Upper lobe of left lung (tissue), 6 donors: ENCODE measurements around the gene STARD5. TPM values are rescaled to one million over a fixed set of nuclear protein-coding genes. Genes with fewer than 3 reads are reported as not detected.

Experiments
- ATAC-seq, 2 donors: fragments of 200-7000 bp; cut with Tn5 transposase; one replicate each; pipeline ENCODE4 v1.9.1; 2022; ENCODE audit warnings: mild to moderate bottlenecking in 2 of 2, moderate library complexity in 2 of 2; ENCODE audit not compliant: low FRiP score in 2 of 2
- DNase-seq, 2 donors: peaks; one replicate each; pipeline ENCODE4 v3.0.0-alpha.2; 2019 to 2020
- H3K27ac ChIP-seq, 4 donors: fragments of 200-600 bp; sonication (generic); one replicate each; pipeline ENCODE4 v1.5.1; 2016 to 2019
- H3K27me3 ChIP-seq, 4 donors: fragments of 200-600 bp; sonication (generic); one replicate each; pipeline ENCODE4 v1.5.1; 2017 to 2019
- H3K36me3 ChIP-seq, 4 donors: fragments of 200-600 bp; sonication (generic); one replicate each; pipeline ENCODE4 v1.5.1; 2016 to 2019
- H3K4me1 ChIP-seq, 4 donors: fragments of 200-600 bp; sonication (generic); one replicate each; pipeline ENCODE4 v1.5.1; 2018 to 2019
- H3K4me3 ChIP-seq, 4 donors: fragments of 200-600 bp; sonication (generic); one replicate each; pipeline ENCODE4 v1.5.1; 2017 to 2019; ENCODE audit warnings: mild to moderate bottlenecking in 2 of 4, moderate library complexity in 1 of 4
- H3K9me3 ChIP-seq, 4 donors: fragments of 200-600 bp; sonication (generic); one replicate each; pipeline ENCODE4 v1.5.1; 2018 to 2019
- CTCF ChIP-seq, 6 experiments: fragments of 450-650 bp in 4 of 6; fragments of 200-600 bp in 2 of 6; sonication (generic) in 2 of 6; IDR thresholded peaks; one replicate each; pipeline ENCODE4 v1.5.1; 2016 to 2019; ENCODE audit warnings: antibody characterized with exemption in 6 of 6
- EP300 ChIP-seq, 4 donors: sonication (generic); formaldehyde crosslinking; IDR thresholded peaks; one replicate each; pipeline ENCODE4 v1.5.1; 2017; ENCODE audit warnings: antibody characterized with exemption in 4 of 4, control low read depth in 2 of 4
- POLR2A ChIP-seq, 4 donors: fragments of 450-650 bp; IDR thresholded peaks; one replicate each; pipeline ENCODE4 v1.5.1; 2016 to 2017; ENCODE audit warnings: antibody characterized with exemption in 4 of 4, mild to moderate bottlenecking in 2 of 4
- POLR2AphosphoS5 ChIP-seq, 2 donors: sonication (generic); formaldehyde crosslinking; IDR thresholded peaks; one replicate each; pipeline ENCODE4 v1.5.1; 2017; ENCODE audit warnings: antibody characterized with exemption in 2 of 2
- WGBS, 2 donors: methylation state at CpG; one replicate each; pipeline ENCODE4 v1.1.5; 2017 to 2018; 5-methylcytosine and 5-hydroxymethylcytosine counted together
- total RNA-seq, 6 donors: library from RNA; depleted of rRNA in 4 of 6; stranded (reverse); fragments of >200 nt in 4 of 6; gene quantifications; one replicate each; pipeline versions ENCODE4 v1.1.0 to v1.2.1, GENCODE V29; 2016 to 2021
- donor health status: DM: no; HTN: no; CAD: no; lungs with moderate emphysema.
- donor health status: DM: no; HTN: yes; CAD: no; lungs with severe emphysema.

STARD5 gene
- total RNA-seq, 6 donors from 2014 or later: 3.0 to 8.3 (median 5.6) TPM

GRCh38 chr15:81317642-81318017 lies 6.3 kb downstream of the STARD5 start:
- Histone ChIP-seq H3K27ac (no peak overlapping the region), H3K9me3 (no peaks in the 10 kb centered on the region), H3K4me3 (no peak overlapping the region), H3K4me1 (peaks cover 2 to 17% (median 7%) of the 10 kb centered on the region in 4 donors), H3K27me3 (no peaks in the 10 kb centered on the region), H3K36me3 (peaks cover 0 to 46% (median 9%) of the 10 kb centered on the region in 4 donors)
- WGBS, 2 donors: 85 to 90% methylated on average over 5 to 6 of the region's 6 CpGs
- no peak for TF ChIP-seq EP300 (IDR thresholded peaks at IDR 0.05)
- TF ChIP-seq POLR2A (IDR thresholded peaks at IDR 0.05): no peak
- TF ChIP-seq POLR2AphosphoS5 (IDR thresholded peaks at IDR 0.05): no peak
- no peak for TF ChIP-seq CTCF (IDR thresholded peaks at IDR 0.05)
- ATAC-seq (no peak), DNase-seq (no peak)

- WGBS, 2 donors: 91 to 93% methylated on average over 3 of the region's 3 CpGs
- no peak for DNase-seq
- Histone ChIP-seq H3K27ac (peak overlapping the region in 1 of 4 donors; percentile 9), H3K27me3 (no peaks in the 10 kb centered on the region), H3K4me3 (no peak overlapping the region), H3K9me3 (no peaks in the 10 kb centered on the region), H3K4me1 (peaks cover 6 to 17% (median 13%) of the 10 kb centered on the region in 4 donors), H3K36me3 (peaks cover 0 to 57% (median 9%) of the 10 kb centered on the region in 4 donors)
- no peak for ATAC-seq
- no peak for TF ChIP-seq EP300 (IDR thresholded peaks at IDR 0.05)
- TF ChIP-seq POLR2AphosphoS5 (IDR thresholded peaks at IDR 0.05): no peak
- no peak for TF ChIP-seq CTCF (IDR thresholded peaks at IDR 0.05)
- no peak for TF ChIP-seq POLR2A (IDR thresholded peaks at IDR 0.05)
Measured at GRCh38 chr15:81316267-81316666, 7.7 kb downstream of the STARD5 start.

- H3K9me3 ChIP-seq: no peaks in the 10 kb centered on the region
- H3K4me1 ChIP-seq: peaks cover 7 to 23% (median 15%) of the 10 kb centered on the region in 4 donors
- DNase-seq (no peak), ATAC-seq (no peak)
- no peak overlapping the region for H3K27ac ChIP-seq
- TF ChIP-seq CTCF (IDR thresholded peaks at IDR 0.05) (no peak), POLR2AphosphoS5 (IDR thresholded peaks at IDR 0.05) (no peak), POLR2A (IDR thresholded peaks at IDR 0.05) (no peak), EP300 (IDR thresholded peaks at IDR 0.05) (no peak)
- no peak overlapping the region for H3K4me3 ChIP-seq
- H3K36me3 ChIP-seq: peaks cover 0 to 60% (median 9%) of the 10 kb centered on the region in 4 donors
- no peaks in the 10 kb centered on the region for H3K27me3 ChIP-seq
- 87 to 93% methylated on average over 14 of the region's 14 CpGs for WGBS, 2 donors
Measured at GRCh38 chr15:81315452-81316175, 8.3 kb downstream of the STARD5 start.

DNA sequence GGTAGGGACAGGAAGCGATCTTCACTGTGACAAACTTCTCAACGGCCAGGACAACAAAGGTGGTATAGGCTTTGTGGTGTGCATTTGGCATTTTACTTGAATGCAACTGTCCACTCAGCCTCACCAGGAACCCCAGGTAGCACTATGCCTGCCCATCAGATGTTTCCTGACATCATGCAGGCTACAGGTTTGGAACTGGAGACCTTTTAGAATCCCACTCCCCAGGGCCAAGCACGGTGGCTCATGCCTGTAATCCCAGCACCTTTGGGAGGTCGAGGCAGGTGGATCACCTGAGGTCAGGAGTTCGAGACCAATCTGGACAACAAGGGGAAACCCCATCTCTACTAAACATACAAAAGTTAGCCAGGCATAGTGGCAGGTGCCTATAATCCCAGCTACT lies 9.6 kb downstream of the STARD5 start:
- Histone ChIP-seq H3K4me1 (peaks cover 7 to 24% (median 15%) of the 10 kb centered on the region in 4 donors), H3K36me3 (peaks cover 0 to 60% (median 10%) of the 10 kb centered on the region in 4 donors), H3K9me3 (no peaks in the 10 kb centered on the region), H3K4me3 (no peak overlapping the region), H3K27me3 (no peaks in the 10 kb centered on the region), H3K27ac (no peak overlapping the region)
- ATAC-seq (no peak), DNase-seq (no peak)
- TF ChIP-seq POLR2A (IDR thresholded peaks at IDR 0.05): no peak
- TF ChIP-seq EP300 (IDR thresholded peaks at IDR 0.05): no peak
- TF ChIP-seq POLR2AphosphoS5 (IDR thresholded peaks at IDR 0.05): no peak
- TF ChIP-seq CTCF (IDR thresholded peaks at IDR 0.05): no peak
- WGBS, 2 donors: 88 to 93% methylated on average over 4 to 5 of the region's 5 CpGs

GRCh38 chr15:81313686-81314085 lies 10.3 kb downstream of the STARD5 start:
- H3K36me3 ChIP-seq: peaks cover 2 to 60% (median 12%) of the 10 kb centered on the region in 4 donors
- H3K9me3 ChIP-seq: no peaks in the 10 kb centered on the region
- H3K4me1 ChIP-seq: peaks cover 7 to 24% (median 15%) of the 10 kb centered on the region in 4 donors
- ATAC-seq (no peak), DNase-seq (no peak)
- H3K27me3 ChIP-seq: no peaks in the 10 kb centered on the region
- TF ChIP-seq CTCF (IDR thresholded peaks at IDR 0.05) (no peak), EP300 (IDR thresholded peaks at IDR 0.05) (no peak), POLR2A (IDR thresholded peaks at IDR 0.05) (no peak), POLR2AphosphoS5 (IDR thresholded peaks at IDR 0.05) (no peak)
- H3K27ac ChIP-seq: peak overlapping the region in 1 of 4 donors; percentile 77
- 90% methylated on average over 5 of the region's 5 CpGs for WGBS, 2 donors
- no peak overlapping the region for H3K4me3 ChIP-seq
